H9 (cell line): Measurements from ENCODE around the gene TCERG1L. TPM values are rescaled to one million over a fixed set of nuclear protein-coding genes. Genes with fewer than 3 reads are reported as not detected.

Experiments
- DNase-seq: peaks from one replicate; pipeline ENCODE4 v3.0.0-alpha.2; 2017
- H2AFZ ChIP-seq: one replicate; pipeline ENCODE4 v1.6.1; 2013; ENCODE audit warnings: mild to moderate bottlenecking, low read length, control low read depth, moderate library complexity
- H2AK5ac ChIP-seq: 2 replicates; pipeline ENCODE4 v1.6.1; 2013; ENCODE audit warnings: low read length, control low read depth, mixed read lengths; ENCODE audit not compliant: insufficient read length
- H2BK120ac ChIP-seq: one replicate; pipeline ENCODE4 v1.6.1; 2013; ENCODE audit warnings: low read depth, mild to moderate bottlenecking, low read length, control low read depth, inconsistent platforms; ENCODE audit not compliant: poor library complexity, severe bottlenecking
- H2BK12ac ChIP-seq: 2 replicates; pipeline ENCODE4 v1.6.1; 2013; ENCODE audit warnings: low read length, control low read depth, mixed read lengths, low read depth; ENCODE audit not compliant: insufficient read length
- H2BK15ac ChIP-seq: 2 replicates; pipeline ENCODE4 v1.6.1; 2013; ENCODE audit warnings: low read depth, low read length, control low read depth
- H2BK20ac ChIP-seq: one replicate; pipeline ENCODE4 v1.6.1; 2013; ENCODE audit warnings: low read depth, mild to moderate bottlenecking, low read length, control low read depth, inconsistent platforms; ENCODE audit not compliant: poor library complexity, severe bottlenecking
- H2BK5ac ChIP-seq: 2 replicates; pipeline ENCODE4 v1.6.1; 2013; ENCODE audit warnings: low read length, control low read depth, mixed read lengths; ENCODE audit not compliant: insufficient read length
- H3K14ac ChIP-seq: 2 replicates; pipeline ENCODE4 v1.6.1; 2013; ENCODE audit warnings: low read length, control low read depth; ENCODE audit not compliant: insufficient read depth
- H3K18ac ChIP-seq: 2 replicates; pipeline ENCODE4 v1.6.1; 2013; ENCODE audit warnings: low read depth, mild to moderate bottlenecking, mixed read lengths, low read length, control low read depth; ENCODE audit not compliant: insufficient read length
- H3K23ac ChIP-seq: 2 replicates; pipeline ENCODE4 v1.6.1; 2013; ENCODE audit warnings: low read length, control low read depth, mixed read lengths, low read depth; ENCODE audit not compliant: insufficient read length
- H3K23me2 ChIP-seq: 2 replicates; pipeline ENCODE4 v1.6.1; 2013; ENCODE audit warnings: low read depth, mild to moderate bottlenecking, mixed read lengths, low read length, control low read depth; ENCODE audit not compliant: insufficient read length, poor library complexity, severe bottlenecking
- H3K27ac ChIP-seq: 2 replicates; pipeline ENCODE4 v1.5.1; 2013; ENCODE audit warnings: low read length, control low read depth, mixed read lengths, low read depth; ENCODE audit not compliant: insufficient read length
- H3K27me3 ChIP-seq: 2 replicates; pipeline ENCODE4 v1.6.1; 2013; ENCODE audit warnings: low read length, control low read depth, inconsistent platforms; ENCODE audit not compliant: insufficient read depth
- H3K4ac ChIP-seq: 2 replicates; pipeline ENCODE4 v1.6.1; 2013; ENCODE audit warnings: low read depth, mild to moderate bottlenecking, control low read depth, inconsistent platforms, low read length, moderate library complexity
- H3K4me1 ChIP-seq: 2 replicates; pipeline ENCODE4 v1.6.1; 2013; ENCODE audit warnings: low read length, control low read depth, inconsistent platforms; ENCODE audit not compliant: insufficient read depth
- H3K4me2 ChIP-seq: 2 replicates; pipeline ENCODE4 v1.6.1; 2013; ENCODE audit warnings: low read length, control low read depth, mixed read lengths; ENCODE audit not compliant: insufficient read length, insufficient read depth
- H3K56ac ChIP-seq: 2 replicates; pipeline ENCODE4 v1.6.1; 2013; ENCODE audit warnings: low read depth, mild to moderate bottlenecking, mixed read lengths, low read length, control low read depth; ENCODE audit not compliant: insufficient read length
- H3K79me1 ChIP-seq: 2 replicates; pipeline ENCODE4 v1.6.1; 2013; ENCODE audit warnings: low read depth, mild to moderate bottlenecking, moderate library complexity, low read length, control low read depth, inconsistent platforms; ENCODE audit not compliant: insufficient read depth, poor library complexity, severe bottlenecking
- H3K79me2 ChIP-seq: 2 replicates; pipeline ENCODE4 v1.6.1; 2013; ENCODE audit warnings: low read length, control low read depth, inconsistent platforms; ENCODE audit not compliant: insufficient read depth
- H3K9ac ChIP-seq: 2 replicates; pipeline ENCODE4 v1.6.1; 2013; ENCODE audit warnings: low read length, control low read depth, mixed read lengths; ENCODE audit not compliant: insufficient read length; ENCODE audit errors: extremely low read depth
- H3K9me3 ChIP-seq: one replicate; pipeline ENCODE4 v1.6.1; 2013; ENCODE audit warnings: low read depth, low read length, inconsistent platforms; ENCODE audit not compliant: control insufficient read depth
- H3T11ph ChIP-seq: one replicate; pipeline ENCODE4 v1.6.1; 2013; ENCODE audit warnings: mild to moderate bottlenecking, low read length, control low read depth, inconsistent platforms
- H4K20me1 ChIP-seq: one replicate; pipeline ENCODE4 v1.6.1; 2013; ENCODE audit not compliant: control insufficient read depth, insufficient read length, insufficient read depth
- H4K5ac ChIP-seq: 2 replicates; pipeline ENCODE4 v1.6.1; 2013; ENCODE audit warnings: low read depth, mild to moderate bottlenecking, mixed read lengths, low read length, control low read depth; ENCODE audit not compliant: insufficient read length
- H4K8ac ChIP-seq: replicated peaks from 2 replicates; pipeline ENCODE4 v1.6.1; 2013; ENCODE audit warnings: low read length, control low read depth, mixed read lengths, low read depth; ENCODE audit not compliant: insufficient read length
- H4K91ac ChIP-seq: 2 replicates; pipeline ENCODE4 v1.6.1; 2013; ENCODE audit warnings: low read depth, mild to moderate bottlenecking, moderate library complexity, mixed read lengths, low read length, control low read depth; ENCODE audit not compliant: insufficient read length
- H3K27ac Mint-ChIP-seq, 3 experiments: 2 replicates in 2 of 3; 3 replicates in 1 of 3; pipeline ENCODE4 v1.8.0; 2020 to 2021; ENCODE audit warnings: mixed read lengths in 3 of 3, mild to moderate bottlenecking in 1 of 3, moderate library complexity in 1 of 3
- H3K27me3 Mint-ChIP-seq: 2 replicates; pipeline ENCODE4 v1.8.0; 2021; ENCODE audit warnings: low read depth, mild to moderate bottlenecking, moderate library complexity, mixed read lengths
- H3K36me3 Mint-ChIP-seq, 3 experiments: 2 replicates in 2 of 3; 3 replicates in 1 of 3; pipeline ENCODE4 v1.8.0; 2020 to 2021; ENCODE audit warnings: low read depth in 3 of 3, mixed read lengths in 3 of 3; ENCODE audit not compliant: insufficient read depth in 1 of 3
- H3K4me1 Mint-ChIP-seq, 2 experiments: 2 replicates each; pipeline ENCODE4 v1.8.0; 2020; ENCODE audit warnings: mixed read lengths in 2 of 2
- H3K4me3 Mint-ChIP-seq, 2 experiments: 2 replicates in 1 of 2; 3 replicates in 1 of 2; pipeline ENCODE4 v1.8.0; 2020 to 2021; ENCODE audit warnings: mild to moderate bottlenecking in 2 of 2, mixed read lengths in 2 of 2, moderate library complexity in 1 of 2
- H3K9me3 Mint-ChIP-seq, 2 experiments: 2 replicates in 1 of 2; 3 replicates in 1 of 2; pipeline ENCODE4 v1.8.0; 2020; ENCODE audit warnings: mild to moderate bottlenecking in 2 of 2, mixed read lengths in 2 of 2, moderate library complexity in 1 of 2
- WGBS: extraction: QIAGEN DNeasy Blood & Tissue Kit; methylation state at CpG from one replicate; pipeline ENCODE4 v1.1.7; 2013; ENCODE audit warnings: missing lambda C conversion rate, low lambda C conversion rate, mixed read lengths; ENCODE audit not compliant: insufficient read length; ENCODE audit errors: extremely low coverage; 5-methylcytosine and 5-hydroxymethylcytosine counted together
- total RNA-seq: library from RNA; stranded (reverse); gene quantifications from 2 replicates; pipeline ENCODE4 v1.2.1, GENCODE V29; 2021
- TF ChIP-seq, protein P1 (sequence below): fragments of 200-600 bp; sonication (generic); conservative IDR thresholded peaks from 3 replicates; pipeline ENCODE4 v1.8.0; 2021; ENCODE audit warnings: antibody characterized with exemption, mild to moderate bottlenecking

TCERG1L gene
- total RNA-seq, 1 experiment from 2014 or later = 3.3 TPM

DNA sequence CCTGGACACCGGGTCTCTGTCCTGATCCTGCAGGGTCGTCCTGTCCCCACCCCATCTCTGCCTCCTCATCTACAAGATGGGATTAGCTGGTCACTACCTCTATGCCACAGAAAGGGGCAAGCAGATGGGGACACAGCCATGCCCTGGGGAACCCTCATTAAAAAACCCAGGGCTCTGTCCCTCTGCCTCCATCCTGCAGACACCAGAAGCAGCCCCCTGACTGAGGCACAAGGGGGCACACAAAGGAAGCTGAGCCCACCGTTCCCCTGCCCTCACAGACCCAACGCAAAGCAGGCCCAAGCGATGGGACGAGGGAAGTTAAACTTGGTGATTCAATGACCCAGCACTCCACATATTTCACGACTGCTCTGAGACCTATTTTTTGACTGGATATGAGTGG, 142.4 kb downstream of the TCERG1L start:
- H2BK5ac ChIP-seq = no peak overlapping the region
- TF ChIP-seq, protein P1, sequence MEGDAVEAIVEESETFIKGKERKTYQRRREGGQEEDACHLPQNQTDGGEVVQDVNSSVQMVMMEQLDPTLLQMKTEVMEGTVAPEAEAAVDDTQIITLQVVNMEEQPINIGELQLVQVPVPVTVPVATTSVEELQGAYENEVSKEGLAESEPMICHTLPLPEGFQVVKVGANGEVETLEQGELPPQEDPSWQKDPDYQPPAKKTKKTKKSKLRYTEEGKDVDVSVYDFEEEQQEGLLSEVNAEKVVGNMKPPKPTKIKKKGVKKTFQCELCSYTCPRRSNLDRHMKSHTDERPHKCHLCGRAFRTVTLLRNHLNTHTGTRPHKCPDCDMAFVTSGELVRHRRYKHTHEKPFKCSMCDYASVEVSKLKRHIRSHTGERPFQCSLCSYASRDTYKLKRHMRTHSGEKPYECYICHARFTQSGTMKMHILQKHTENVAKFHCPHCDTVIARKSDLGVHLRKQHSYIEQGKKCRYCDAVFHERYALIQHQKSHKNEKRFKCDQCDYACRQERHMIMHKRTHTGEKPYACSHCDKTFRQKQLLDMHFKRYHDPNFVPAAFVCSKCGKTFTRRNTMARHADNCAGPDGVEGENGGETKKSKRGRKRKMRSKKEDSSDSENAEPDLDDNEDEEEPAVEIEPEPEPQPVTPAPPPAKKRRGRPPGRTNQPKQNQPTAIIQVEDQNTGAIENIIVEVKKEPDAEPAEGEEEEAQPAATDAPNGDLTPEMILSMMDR = no peak
- H3K36me3 Mint-ChIP-seq = no peaks in the 10 kb centered on the region

More for the DNA sequence above, 142.4 kb downstream of the TCERG1L start:
- Histone ChIP-seq H3K79me1 (no peaks in the 10 kb centered on the region), H4K91ac (no peak overlapping the region), H3K9ac (no peak overlapping the region), H3K23me2 (no peaks in the 10 kb centered on the region), H3K27ac (no peak overlapping the region), H2BK12ac (no peak overlapping the region), H3K27me3 (no peaks in the 10 kb centered on the region), H3T11ph (no peak overlapping the region), H3K4me2 (no peak overlapping the region), H2BK120ac (no peak overlapping the region), H3K4ac (no peak overlapping the region), H3K4me1 (no peaks in the 10 kb centered on the region), H2BK20ac (no peak overlapping the region), H2AFZ (no peak overlapping the region), H3K79me2 (no peaks in the 10 kb centered on the region), H2AK5ac (no peak overlapping the region), H2BK15ac (no peak overlapping the region), H4K8ac (no peak overlapping the region), H3K14ac (no peak overlapping the region; the same call in 1 of the 2 replicates), H4K5ac (no peak overlapping the region), H3K23ac (no peak overlapping the region), H3K56ac (no peak overlapping the region), H4K20me1 (no peaks in the 10 kb centered on the region), H3K18ac (no peak overlapping the region), H3K9me3 (no peaks in the 10 kb centered on the region)
- no peaks in the 10 kb centered on the region; the same call in 1 of the 2 replicates for H3K27me3 Mint-ChIP-seq
- WGBS = no CpG with 5 or more reads among the region's 7 CpGs
- no peak overlapping the region for H3K27ac Mint-ChIP-seq
- peak; percentile 17 for DNase-seq
- H3K4me3 Mint-ChIP-seq = no peak overlapping the region
- H3K4me1 Mint-ChIP-seq = no peaks in the 10 kb centered on the region
- H3K9me3 Mint-ChIP-seq = no peaks in the 10 kb centered on the region
